HG02763 (cell line): ENCODE measurements around the gene ANKRD65.
"Not testable (repeated sequence)": the region's sequence is repeated elsewhere in the genome, so short reads cannot be mapped to it uniquely, and the experiment has no call there.

Experiments used
- ATAC-seq: cut with Tn5 transposase; IDR thresholded peaks from one replicate; pipeline ENCODE4 v1.9.1; 2021; ENCODE audit warnings: mild to moderate bottlenecking, moderate library complexity; ENCODE audit not compliant: unreplicated experiment

Gene ANKRD65

GRCh38 chr1:1418464-1419362 is 2.4 kb downstream of the ANKRD65 start:
- no peak for ATAC-seq

GRCh38 chr1:1417825-1418463 is 3.1 kb downstream of the ANKRD65 start:
- ATAC-seq, result not testable (repeated sequence)

GRCh38 chr1:1417396-1417795 is 3.7 kb downstream of the ANKRD65 start:
- not testable (repeated sequence) for ATAC-seq

GRCh38 chr1:1415751-1416150 is 5.3 kb downstream of the ANKRD65 start:
- no peak for ATAC-seq

DNA sequence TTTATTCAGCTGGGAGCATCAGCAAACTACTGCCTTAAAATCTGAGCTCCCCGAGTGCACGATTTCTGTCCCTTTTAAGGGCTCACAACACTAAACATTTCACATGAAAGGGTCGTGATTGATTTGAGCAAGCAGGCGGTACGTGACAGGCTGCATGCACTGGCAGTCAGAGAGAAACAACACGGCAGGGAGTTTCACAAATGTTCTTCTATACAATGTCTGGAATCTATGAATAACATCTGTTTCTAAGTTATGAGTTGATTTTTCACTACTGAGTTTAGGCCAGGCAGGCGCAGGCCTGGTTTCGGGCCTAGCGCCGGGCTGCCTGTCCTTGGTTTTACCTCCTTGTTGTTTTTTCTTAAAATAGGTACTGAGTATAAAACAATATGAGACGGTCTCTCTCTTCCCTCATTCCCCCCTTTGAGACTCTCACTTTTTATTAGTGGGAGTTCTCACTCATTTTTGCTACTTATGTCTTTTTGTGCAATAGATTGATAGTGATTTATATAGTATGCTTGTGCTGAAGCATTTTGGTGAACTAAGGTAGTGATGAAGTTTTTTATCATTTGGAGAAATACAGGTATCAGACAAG is 8.7 kb downstream of the ANKRD65 start:
- not testable (repeated sequence) for ATAC-seq

DNA sequence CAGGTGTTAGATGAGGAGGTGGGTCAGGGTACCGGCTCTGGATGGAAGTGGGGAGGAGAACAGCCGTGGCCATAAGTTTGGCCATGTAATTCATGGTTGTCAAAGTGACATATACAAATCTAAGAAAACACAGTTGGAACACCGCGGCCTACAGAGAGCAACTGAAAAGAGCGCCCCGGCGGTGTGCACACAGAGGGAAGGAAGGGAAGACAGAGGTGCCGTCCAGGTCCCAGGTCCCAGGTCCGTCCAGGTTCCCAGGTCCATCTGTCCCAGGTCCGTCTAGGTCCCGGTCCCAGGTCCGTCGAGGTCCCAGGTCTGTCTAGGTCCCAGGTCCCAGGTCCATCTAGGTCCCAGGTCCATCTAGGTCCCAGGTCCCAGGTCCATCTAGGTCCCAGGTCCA is 9.4 kb downstream of the ANKRD65 start:
- no peak for ATAC-seq

DNA sequence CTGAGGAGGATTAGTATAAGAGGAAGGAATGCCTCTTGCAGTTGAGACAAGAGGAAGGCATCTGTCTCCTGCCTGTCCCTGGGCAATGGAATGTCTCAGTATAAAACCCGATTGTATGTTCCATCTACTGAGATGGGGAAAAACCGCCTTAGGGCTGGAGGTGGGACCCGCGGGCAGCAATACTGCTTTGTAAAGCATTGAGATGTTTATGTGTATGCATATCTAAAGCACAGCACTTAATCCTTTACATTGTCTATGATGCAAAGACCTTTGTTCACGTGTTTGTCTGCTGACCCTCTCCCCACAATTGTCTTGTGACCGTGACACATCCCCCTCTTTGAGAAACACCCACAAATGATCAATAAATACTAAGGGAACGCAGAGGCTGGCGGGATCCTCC is 10.8 kb downstream of the ANKRD65 start:
- ATAC-seq, result not testable (repeated sequence)

GRCh38 chr1:1407636-1408318 is 13.3 kb downstream of the ANKRD65 start:
- no peak for ATAC-seq

DNA sequence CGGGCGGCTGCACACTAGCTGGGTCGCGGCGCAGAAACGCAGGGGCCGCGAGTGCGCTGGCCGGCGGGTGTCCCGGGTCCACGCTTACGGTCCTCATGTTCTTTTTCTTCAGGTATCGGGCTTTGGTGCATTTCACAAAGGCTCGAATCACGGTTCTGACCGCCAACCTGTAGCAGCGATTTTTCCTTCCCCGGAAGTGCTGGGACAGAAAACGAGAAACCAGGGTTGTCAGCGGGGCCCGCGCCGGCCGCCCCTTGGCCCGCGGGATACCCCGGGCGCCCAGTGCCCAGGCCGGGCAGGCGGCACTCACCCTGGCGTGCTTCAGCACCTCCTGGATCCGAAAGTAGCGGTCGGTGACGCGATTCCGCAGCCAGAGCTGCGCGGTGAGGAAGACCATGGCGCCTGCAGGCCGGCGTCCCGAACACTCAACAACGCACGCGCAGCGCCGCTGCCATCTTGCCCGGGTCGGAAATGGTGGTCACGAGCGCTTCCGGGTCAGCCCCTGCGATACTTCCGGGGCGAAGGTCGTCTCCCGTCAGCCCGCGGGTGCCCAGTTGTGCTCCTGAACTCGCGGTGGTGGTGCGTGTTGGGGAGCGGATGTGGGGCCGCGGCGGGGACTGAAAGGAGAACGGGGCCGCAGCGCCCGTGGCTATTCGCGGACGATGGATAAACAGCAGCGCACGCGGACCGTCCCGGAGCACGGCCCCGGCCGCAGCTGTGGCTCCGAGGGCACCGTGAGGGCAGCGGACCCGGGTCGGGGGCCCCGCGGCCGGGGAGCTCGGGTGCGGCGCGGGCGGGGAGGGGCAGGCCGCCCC is 14.0 kb downstream of the ANKRD65 start, which contains the start of gene MRPL20:
TSS of gene MRPL20 (minus strand) at position 473 of the 815 bp plus-strand sequence. CDS start at position 397, 76 bp downstream.
- ATAC-seq, result peak; percentile 92

- no peak for ATAC-seq
Measured at GRCh38 chr1:1406101-1406820, 14.8 kb downstream of the ANKRD65 start.

DNA sequence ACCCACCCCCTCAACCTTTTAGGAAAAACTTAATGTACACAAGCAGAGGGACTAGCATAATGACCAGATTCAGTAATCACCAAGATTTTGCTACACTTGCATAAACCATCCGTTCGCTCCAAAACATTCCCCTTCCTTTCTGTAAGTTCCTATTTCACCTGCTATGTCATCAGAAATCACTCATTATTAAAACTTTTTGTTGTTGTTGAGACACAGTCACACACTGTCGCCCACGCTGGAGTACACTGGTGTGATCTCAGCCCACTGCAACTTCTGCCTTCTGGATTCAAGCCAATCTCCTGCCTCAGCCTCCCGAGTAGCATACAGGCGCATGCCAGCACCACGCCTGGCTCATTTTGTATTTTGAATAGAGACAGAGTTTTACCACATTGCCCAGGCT is 17.4 kb downstream of the ANKRD65 start:
- no peak for ATAC-seq

DNA sequence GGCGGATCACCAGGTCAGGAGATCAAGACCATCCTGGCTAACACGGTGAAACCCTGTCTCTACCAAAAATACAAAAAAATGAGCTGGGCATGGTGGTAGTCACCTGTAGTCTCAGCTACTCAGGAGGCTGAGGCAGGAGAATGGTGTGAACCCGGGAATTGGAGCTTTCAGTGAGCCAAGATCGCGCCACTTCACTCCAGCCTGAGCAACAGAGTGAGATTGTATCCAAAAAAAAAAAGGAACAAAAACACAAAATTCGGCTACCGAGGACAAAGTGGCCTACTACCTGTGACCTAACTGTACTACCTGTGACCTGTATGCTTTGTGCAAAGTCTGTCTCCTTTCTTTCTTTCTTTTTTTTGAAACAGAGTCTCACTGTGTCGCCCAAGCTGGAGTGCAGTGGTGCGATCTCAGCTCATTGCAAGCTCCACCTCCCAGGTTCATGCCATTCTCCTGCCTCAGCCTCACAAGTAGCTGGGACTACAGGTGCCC is 18.1 kb downstream of the ANKRD65 start:
- not testable (repeated sequence) for ATAC-seq

DNA sequence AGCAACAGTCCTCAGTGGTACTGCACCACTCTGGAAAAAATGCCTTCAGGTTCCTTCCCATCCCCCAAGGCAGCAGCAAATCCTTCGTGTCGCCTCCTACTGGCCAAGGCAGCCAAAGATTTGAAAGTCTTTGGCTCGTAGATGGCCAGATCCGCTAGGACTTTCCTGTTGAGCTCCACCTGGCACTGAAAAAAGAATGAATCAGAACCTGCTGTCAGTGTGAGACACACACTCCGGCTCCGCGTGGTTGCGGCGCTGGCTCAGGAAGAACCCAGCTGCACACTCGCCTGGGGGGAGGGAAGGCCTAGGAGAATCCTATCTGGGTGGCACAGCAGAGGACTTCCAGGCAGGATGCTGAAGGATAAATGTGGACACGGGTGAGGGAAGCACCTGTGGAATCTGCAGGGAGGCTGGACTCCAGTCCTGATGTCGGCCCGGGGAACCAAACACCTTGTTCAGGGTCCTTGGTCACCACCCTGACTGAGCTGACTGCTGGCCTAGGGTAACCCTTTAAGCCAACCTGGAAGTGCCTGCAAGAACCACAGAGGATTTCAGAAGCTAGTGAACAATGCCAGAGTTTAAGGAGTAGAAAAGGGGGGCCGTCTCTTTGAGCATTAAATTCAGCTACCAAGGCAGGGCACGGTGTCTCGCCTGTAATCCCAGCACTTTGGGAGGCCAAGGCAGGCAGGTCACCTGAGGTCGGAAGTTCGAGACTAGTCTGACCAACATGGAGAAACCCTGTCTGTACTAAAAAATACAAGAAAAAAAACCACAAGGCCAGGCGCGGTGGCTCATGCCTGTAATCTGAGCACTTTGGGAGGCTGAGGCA is 18.8 kb downstream of the ANKRD65 start:
- no peak for ATAC-seq

GRCh38 chr1:1401457-1402010 is 19.5 kb downstream of the ANKRD65 start:
- ATAC-seq, result no peak

GRCh38 chr1:1400576-1401456 is 20.3 kb downstream of the ANKRD65 start:
- ATAC-seq, result no peak

DNA sequence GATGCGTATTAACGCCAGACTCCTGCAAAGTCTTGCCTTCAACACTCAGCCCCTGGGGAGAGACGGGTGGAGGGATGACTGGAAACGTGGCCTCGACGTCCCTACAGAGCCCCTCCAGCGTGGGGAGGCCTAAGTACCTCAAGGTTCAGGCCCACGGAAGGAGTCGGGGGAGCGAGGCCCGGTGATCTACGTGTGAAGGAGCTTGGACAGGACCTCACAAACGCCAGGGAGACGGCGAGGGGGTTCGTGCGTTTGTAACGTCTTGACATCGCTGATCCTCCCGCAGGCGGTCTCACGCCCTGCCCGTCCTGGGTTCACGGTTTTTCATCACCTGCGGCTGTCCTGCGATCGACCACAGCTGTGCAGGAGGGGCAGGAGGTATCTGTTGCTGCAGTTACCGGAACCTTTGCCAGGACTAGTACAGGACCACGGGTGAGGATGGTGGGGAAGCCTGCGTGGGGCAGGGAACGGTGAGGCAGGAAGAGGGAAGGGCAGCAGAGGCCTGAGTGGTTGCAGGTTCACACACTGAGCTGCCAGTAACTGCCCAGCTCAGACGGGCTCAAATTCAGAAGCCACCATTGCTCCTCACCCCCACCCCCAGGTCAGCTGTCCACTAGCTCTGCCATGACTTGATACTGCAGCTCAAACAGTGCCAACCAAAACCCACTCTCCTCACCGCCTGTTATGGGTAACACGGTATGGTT is 21.1 kb downstream of the ANKRD65 start:
- ATAC-seq, result no peak
